GM19240 (cell line): Measurements from ENCODE around the gene CD2BP2.
"Not testable (repeated sequence)": the region's sequence is repeated elsewhere in the genome, so short reads cannot be mapped to it uniquely, and the experiment has no call there.

Source experiments
- DNase-seq: peaks from one replicate; pipeline ENCODE4 v3.0.0; 2011; ENCODE audit warnings: low spot score; ENCODE audit not compliant: insufficient read length

The CD2BP2 gene

GRCh38 chr16:30342751-30343490, 12.2 kb downstream of the CD2BP2 start:
- no peak for DNase-seq

DNA sequence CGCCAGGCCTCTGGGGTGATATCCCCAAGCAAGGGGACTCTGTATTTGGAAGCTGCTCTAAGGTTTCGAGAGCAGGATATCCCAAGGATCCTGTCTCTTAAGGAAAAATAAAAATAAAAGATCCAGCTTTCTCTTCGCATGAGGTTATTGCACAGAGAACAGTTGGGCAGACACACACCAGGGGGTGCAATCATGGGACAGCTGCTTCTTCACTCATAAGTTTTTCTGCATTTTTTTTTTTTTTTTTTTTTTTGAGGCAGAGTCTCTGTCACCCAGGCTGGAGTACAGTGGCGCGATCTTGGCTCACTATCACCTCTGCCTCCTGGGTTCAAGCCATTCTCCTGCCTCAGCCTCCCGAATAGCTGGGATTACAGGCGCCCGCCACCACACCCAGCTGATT, 13.1 kb downstream of the CD2BP2 start:
- not testable (repeated sequence) for DNase-seq

GRCh38 chr16:30340621-30341020, 14.5 kb downstream of the CD2BP2 start:
- DNase-seq = no peak

- DNase-seq = not testable (repeated sequence)
These were observed 16.4 kb downstream of the CD2BP2 start for GRCh38 chr16:30338715-30339114.

- not testable (repeated sequence) for DNase-seq
These were observed 17.1 kb downstream of the CD2BP2 start for GRCh38 chr16:30337964-30338357.

GRCh38 chr16:30335598-30336474, 19.3 kb downstream of the CD2BP2 start:
- DNase-seq = no peak

DNA sequence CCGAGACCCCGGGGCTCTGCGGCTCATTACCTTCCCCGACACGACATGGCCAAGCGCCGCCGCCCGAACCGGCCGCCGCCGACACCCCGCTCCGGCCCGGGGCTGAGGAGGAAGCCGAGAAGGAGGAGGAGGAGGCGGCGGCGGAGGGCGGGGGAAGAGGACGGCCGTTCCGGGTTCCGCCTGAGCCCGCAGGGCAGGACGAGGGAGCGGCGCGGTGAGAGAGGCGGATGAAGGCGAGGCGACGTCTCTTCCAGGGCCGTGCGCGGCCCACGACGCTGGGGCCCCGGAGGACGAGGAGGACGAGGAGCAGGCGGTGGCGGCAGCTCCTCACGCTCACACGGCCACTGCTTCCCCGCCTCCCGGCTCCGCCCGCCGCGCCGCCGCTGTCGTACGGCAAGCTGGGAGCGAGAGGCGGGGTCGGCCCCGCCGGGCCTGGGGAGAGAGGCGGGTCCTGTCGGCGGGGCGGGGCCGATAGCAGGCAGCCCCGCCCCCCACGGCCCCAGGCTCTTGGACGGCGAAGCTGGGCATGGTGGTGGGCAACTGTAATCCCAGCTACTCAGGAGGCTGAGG, 20.0 kb downstream of the CD2BP2 start:
- not testable (repeated sequence) for DNase-seq

DNA sequence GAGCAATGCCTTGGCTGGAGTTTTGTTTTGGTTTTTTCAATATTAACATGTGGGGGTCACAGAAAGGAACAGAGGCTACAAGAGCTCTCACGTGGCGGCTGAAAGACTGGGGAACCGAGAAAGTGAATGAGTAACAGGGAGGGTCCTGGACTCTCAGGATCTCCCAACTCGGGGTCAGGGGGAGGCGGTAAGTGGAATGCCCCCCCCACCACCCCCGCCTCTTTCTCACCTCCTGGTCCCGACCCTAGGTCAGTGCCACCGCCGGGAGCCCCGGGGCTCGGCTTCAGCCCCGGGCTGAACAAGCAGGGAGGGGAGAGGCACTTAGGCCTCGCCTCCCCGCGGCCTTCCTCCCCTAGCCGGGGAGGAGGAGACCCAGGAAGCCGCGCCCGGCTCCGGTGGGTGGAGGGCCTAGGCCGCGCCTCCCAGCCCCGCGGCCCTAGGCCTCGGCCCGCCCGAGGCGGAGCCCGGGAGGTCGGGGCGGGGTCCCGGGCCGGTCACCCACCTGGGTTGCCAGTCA, 20.6 kb downstream of the CD2BP2 start:
- not testable (repeated sequence) for DNase-seq

GRCh38 chr16:30324220-30324619, 30.9 kb downstream of the CD2BP2 start:
- not testable (repeated sequence) for DNase-seq

DNA sequence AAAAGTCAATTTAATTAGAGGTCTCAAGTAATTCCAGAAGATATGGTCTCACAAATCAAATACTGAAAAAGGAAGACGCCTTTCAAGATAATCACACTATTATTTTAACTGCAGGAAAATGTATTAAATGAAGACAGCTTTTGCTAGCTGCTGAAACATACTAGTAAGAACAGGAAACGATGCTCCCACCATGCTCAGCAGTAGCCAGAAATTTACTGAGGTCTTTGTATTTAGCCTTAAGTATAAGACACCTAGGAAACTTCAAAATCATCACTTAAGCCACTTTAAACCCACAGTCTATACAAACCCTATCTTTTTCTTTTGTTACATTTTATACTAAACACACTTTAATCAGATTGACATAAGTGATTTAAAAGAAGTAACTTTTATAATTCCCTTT, 36.5 kb downstream of the CD2BP2 start:
- DNase-seq = not testable (repeated sequence)

DNA sequence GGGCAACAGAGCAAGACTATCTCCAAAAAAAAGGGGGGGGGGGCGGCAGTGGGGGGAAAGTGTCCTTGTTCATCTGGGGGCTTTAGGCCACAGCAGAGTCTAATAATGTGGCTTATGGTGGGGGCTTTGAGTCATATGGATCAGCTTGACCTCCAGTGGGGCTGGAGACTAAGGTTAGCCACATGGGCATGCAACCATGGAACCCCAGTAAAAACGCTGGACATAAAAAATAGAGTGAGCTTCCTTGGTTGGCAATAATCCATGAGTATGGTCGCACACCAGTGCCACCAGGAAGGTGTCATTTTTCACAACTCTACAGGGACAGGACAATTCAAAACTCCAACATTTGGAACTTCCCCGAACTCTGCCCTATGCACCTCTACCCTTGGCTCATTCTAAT, 44.2 kb downstream of the CD2BP2 start:
- DNase-seq = not testable (repeated sequence)

- not testable (repeated sequence) for DNase-seq
These were observed 45.9 kb downstream of the CD2BP2 start for GRCh38 chr16:30309255-30309654.
